Measurements from ENCODE around the gene DCC. TPM values are rescaled to one million over a fixed set of nuclear protein-coding genes. Genes with fewer than 3 reads are reported as not detected.

Gene DCC
- total and polyA plus RNA-seq, 2 experiments from 2014 or later, result 0.27 to 0.38 TPM

DNA sequence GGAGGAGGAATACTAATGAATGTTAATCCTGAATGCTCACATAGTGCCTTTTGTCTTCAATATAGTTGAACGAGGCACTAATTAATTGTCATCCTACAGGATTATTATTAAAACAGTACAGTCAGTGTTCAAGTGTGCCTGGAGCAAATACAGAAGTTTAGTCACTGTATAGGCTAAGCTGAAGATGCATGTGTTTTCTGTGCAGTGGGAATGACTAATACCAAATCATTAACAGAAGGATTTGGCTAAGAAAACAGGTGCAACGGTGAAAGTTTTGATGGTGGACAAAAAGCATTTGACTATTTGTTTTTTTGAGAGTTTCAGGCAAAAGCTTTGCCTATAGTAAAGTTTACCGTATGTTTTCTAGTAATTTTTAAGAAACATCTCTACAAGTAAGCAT, 62.8 kb downstream of the DCC start:
- Histone ChIP-seq H3K9me3 (ENCODE audit: low read depth) (no peaks in the 10 kb centered on the region), H3K4me1 (ENCODE audit: low read depth) (no peaks in the 10 kb centered on the region), H3K4me3 (no peak overlapping the region), H3K27me3 (no peaks in the 10 kb centered on the region), H3K36me3 (no peaks in the 10 kb centered on the region), H3K27ac (no peak overlapping the region)
- DNase-seq (ENCODE audit: low read depth in 1 of 2, low spot score in 1 of 2), result no peak
- TF ChIP-seq, protein P1, sequence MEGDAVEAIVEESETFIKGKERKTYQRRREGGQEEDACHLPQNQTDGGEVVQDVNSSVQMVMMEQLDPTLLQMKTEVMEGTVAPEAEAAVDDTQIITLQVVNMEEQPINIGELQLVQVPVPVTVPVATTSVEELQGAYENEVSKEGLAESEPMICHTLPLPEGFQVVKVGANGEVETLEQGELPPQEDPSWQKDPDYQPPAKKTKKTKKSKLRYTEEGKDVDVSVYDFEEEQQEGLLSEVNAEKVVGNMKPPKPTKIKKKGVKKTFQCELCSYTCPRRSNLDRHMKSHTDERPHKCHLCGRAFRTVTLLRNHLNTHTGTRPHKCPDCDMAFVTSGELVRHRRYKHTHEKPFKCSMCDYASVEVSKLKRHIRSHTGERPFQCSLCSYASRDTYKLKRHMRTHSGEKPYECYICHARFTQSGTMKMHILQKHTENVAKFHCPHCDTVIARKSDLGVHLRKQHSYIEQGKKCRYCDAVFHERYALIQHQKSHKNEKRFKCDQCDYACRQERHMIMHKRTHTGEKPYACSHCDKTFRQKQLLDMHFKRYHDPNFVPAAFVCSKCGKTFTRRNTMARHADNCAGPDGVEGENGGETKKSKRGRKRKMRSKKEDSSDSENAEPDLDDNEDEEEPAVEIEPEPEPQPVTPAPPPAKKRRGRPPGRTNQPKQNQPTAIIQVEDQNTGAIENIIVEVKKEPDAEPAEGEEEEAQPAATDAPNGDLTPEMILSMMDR (IDR thresholded peaks at IDR 0.05; ENCODE audit: low read depth, low read length), result no peak

DNA sequence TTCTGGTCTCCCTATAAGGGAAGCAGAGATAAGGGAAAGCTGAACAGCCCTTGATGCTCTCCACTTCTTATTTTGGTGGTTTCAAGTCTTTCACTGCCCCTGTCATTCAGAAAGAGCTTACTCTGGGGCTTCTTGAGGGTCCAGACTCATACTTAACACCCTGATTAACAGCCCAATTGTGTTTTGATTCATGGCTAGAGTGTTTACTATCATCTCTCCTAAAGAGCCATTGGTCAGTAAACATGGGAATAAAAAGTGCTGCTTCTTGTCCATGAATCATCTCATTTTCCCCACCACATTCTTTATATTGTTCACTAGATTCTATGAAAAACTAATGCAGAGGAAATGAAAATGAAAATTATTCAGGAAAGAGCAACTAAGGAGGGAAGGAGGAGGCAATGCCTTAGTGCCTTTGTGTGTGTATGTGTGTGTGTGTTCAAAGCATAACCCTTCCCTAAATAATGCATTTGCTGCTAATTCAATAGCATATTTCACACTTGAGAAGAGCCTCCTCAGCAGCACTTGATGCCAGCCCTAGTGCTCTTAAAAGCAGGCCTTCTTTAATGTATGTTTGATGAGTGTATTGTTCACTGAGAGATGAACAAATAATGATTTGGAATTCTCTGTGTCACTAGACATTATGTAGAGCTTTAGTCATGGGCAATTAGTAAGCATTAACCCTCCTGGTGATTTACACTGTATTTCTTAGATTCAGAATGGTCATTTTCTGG, 63.5 kb downstream of the DCC start:
- H3K27me3 ChIP-seq, result no peaks in the 10 kb centered on the region
- H3K36me3 ChIP-seq, result no peaks in the 10 kb centered on the region
- DNase-seq (ENCODE audit: low read depth in 1 of 2, low spot score in 1 of 2), result no peak
- H3K4me1 ChIP-seq (ENCODE audit: low read depth), result no peaks in the 10 kb centered on the region
- no peak overlapping the region for H3K4me3 ChIP-seq
- TF ChIP-seq, protein P1 (IDR thresholded peaks at IDR 0.05; ENCODE audit: low read depth, low read length), result no peak
- H3K27ac ChIP-seq, result no peak overlapping the region
- H3K9me3 ChIP-seq (ENCODE audit: low read depth), result no peaks in the 10 kb centered on the region

DNA sequence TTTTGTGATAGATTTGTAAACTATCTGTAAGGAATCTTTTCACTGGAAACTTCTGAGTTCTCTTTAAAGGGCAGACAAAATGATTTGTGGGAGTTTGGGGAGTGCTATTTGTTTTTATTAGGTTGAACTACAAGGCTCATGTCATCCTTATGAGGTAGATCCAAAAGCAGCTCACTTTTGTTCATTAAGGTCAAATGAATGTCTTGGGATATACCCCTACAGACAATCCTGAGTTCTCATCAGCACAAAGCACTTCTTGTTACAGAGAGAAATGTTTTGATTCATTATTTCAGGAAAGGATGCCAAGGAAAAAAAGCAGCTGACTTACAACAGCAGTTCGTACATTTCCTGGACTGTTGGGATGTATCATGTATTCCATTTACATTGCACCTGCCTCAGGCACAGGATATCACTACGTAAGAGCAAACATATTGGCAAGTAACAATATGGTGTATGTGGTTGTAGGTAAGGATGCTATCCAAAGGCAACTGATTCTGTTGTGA, 68.9 kb downstream of the DCC start:
- TF ChIP-seq, protein P1 (IDR thresholded peaks at IDR 0.05; ENCODE audit: low read depth, low read length), result no peak
- no peaks in the 10 kb centered on the region for H3K9me3 ChIP-seq (ENCODE audit: low read depth)
- H3K4me3 ChIP-seq, result no peak overlapping the region
- no peak overlapping the region for H3K27ac ChIP-seq
- no peaks in the 10 kb centered on the region for H3K27me3 ChIP-seq
- no peaks in the 10 kb centered on the region for H3K4me1 ChIP-seq (ENCODE audit: low read depth)
- no peak for DNase-seq (ENCODE audit: low read depth in 1 of 2, low spot score in 1 of 2)
- H3K36me3 ChIP-seq, result no peaks in the 10 kb centered on the region

DNA sequence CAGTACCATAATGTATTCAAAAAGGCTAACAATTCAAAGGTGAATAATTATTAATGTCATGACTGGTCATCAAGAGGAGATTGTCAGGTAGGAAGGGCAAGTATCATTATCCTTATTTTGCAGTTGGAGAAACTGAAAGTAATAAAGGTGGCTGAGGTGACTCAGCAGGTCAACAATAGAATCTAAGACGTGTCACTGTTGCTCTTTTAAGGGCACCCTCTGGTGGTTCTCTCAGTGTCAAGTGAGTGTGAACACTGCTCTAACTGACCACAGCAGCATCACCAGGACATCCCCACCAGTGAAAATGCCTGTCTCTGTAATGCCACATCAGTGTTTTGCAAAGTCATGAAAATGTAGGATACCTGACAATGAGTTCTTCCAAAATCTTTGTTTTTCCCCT, 69.7 kb downstream of the DCC start:
- H3K4me1 ChIP-seq (ENCODE audit: low read depth), result no peaks in the 10 kb centered on the region
- H3K9me3 ChIP-seq (ENCODE audit: low read depth), result no peaks in the 10 kb centered on the region
- H3K27me3 ChIP-seq, result no peaks in the 10 kb centered on the region
- H3K27ac ChIP-seq, result no peak overlapping the region
- DNase-seq (ENCODE audit: low read depth in 1 of 2, low spot score in 1 of 2), result no peak
- H3K36me3 ChIP-seq, result no peaks in the 10 kb centered on the region
- TF ChIP-seq, protein P1 (IDR thresholded peaks at IDR 0.05; ENCODE audit: low read depth, low read length), result no peak
- no peak overlapping the region for H3K4me3 ChIP-seq

DNA sequence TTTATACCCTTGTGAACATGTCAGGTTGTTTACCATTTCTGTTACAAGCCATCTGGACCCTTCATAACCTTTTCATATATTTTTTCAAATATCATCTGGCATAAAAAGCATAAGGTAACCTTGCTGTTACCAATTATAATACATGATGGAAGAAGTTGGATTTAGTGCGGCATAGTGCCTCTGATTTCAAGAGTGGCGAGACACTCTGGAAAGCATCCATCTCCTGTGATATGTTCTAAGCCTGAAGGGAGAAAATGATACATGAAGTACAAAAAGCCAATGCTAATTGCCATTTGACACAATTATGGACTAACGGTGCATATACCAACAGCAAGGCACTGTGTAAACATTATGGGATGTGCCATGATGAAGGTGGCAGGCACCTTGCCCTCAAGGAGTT, 75.1 kb downstream of the DCC start:
- Histone ChIP-seq H3K27me3 (no peaks in the 10 kb centered on the region), H3K4me3 (no peak overlapping the region), H3K36me3 (no peaks in the 10 kb centered on the region), H3K4me1 (ENCODE audit: low read depth) (no peaks in the 10 kb centered on the region), H3K9me3 (ENCODE audit: low read depth) (no peaks in the 10 kb centered on the region), H3K27ac (no peak overlapping the region)
- no peak for DNase-seq (ENCODE audit: low read depth in 1 of 2, low spot score in 1 of 2)
- TF ChIP-seq, protein P1 (IDR thresholded peaks at IDR 0.05; ENCODE audit: low read depth, low read length), result no peak
